DMS114 treated with DMSO at 0.1 percent for 48 hours (cell line): Measurements from ENCODE around the gene SEMA5B.

Experiments
- DNase-seq: peaks from one replicate; lab custom pipeline; 2025; ENCODE audit not compliant: unreplicated experiment; lab: John Stamatoyannopoulos, UW

SEMA5B gene

DNA sequence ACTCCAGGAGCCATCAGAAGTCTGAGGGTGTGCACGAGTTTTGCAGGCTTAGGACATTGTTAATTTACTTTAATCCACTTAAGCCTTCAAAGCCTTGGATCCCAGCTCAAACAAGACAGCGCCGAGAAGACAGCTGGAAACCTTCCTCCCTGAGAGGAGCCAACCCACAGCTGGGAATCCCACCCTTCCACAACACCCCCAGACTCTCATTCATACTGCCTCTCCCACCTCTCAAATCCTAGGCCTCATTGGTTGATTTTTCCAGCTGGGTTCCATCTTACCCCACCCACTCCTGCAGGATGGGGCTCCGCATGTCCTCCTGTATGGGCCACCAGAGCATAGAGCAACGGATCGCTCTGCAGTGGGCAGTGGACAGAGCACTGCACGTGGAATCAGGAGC is 80.4 kb downstream of the SEMA5B start:
- DNase-seq = no peak

DNA sequence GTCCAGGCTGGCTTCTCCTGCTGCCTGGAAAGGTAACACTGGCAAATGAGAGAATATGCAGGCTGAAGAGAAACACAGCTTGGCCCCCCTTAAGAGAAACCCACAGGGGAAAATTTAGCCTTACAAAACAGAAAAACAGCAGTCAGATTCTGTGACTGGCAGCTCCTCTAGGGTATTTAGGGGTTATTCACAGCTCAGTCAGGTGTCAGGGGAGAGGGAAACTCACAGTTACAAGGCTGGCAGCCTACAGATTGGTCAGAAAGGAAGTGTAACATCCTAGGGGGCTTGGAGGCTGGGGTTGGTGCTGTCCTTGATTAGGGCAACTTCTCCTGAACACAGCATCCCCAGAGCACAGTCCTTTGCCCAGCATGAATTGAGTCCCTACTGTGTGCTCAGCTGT is 81.4 kb downstream of the SEMA5B start:
- no peak for DNase-seq

DNA sequence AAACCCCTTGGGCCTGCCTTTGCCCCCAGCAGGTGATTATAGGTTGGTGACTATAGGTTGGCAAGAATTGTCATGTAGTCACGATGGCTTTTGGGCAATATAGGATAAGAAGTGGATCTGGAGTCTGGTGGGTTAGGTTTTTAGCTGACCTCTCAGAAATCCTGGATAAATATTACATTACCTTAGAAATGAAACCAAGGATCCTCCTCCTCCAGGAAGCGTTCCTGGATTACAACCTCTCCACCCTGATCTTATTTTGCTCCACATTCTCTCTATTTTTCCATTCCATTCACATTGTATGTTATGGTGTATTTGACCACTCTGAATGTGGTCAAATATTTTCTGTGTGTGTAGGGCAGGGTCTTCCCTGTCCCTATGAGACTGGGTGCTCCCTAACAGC is 82.3 kb downstream of the SEMA5B start:
- DNase-seq = no peak

DNA sequence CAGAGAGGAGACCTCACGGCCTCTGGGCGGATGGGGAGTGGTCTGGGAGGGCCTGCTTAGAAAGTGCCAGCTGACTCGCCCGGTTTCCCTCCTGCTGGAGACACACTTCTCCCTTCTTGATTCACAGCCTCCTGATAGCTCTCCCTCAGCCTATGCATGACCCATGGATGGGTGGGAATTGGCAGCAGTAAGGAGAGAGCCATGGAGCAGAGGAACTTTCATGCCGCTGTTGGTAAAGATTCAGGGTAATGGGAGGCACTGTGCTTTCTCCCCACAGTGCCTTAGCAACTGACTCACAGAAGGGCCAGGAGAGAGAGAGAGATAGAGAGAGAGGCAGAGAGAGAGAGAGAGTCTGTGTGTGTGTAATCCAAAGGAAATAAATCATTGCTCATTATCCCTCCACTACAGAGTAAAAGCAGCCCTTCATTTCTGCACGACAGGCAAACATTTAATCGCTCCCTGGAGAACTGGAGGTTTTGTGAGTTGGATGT is 82.8 kb downstream of the SEMA5B start:
- DNase-seq = no peak

DNA sequence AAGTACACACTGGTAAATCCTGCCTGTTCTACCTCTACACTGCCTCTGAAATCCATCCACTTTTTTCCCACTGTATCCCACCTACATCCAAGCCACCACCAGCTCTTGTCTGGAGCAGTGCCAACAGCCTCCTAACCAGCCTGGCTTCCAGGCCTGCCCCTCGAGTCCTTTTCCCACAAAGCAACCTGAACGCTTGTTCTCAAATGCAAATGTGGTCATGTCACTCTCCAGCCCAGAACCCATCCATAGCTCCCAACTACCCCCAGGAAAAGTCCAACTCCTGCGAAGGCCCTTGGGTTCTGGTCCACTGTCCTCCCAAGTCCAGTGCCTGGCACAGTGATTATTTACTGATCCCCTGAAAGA is 83.8 kb downstream of the SEMA5B start:
- DNase-seq = no peak

DNA sequence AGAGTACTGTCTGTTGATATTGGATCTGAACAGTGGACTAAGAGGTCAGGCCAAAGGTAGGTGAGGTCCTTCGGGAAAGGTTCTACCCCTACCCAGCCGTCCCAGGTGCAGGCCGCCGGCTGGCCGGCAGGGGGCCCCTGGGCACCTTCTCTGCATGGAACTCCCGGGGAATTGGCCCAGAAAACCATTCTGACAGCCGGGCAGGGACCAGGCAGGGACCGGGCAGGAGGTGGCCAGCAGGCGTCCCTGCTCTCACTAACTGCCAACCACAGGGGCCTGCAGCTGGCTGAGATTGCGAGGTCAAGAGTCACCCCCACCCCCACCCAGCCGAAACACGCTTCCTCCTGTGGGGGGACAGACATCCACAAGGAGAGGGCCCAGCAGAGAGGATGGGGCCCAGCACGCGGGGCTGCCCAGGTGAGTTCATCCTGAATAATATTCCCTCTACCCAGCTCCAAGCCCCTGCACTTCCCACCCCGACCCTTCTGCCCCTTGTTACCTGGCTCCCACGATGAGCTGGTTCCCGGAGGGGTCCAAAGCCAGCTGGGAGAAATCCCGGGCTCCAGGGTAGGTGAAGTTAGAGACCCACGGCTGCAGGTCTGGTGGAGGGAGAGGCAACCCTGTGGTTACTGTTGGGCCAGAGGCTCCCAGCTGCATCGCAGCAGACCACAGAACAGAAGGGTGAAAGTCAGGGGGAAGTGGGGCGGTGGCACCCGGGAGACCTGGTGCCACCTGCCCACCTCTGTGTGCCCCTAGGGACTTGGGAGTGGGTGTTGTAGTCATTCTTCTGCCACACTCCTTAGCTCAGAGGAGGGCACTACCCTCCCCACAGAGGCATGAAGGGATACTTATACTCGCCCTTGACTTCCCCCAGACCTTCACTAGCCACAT is 84.4 kb downstream of the SEMA5B start:
- DNase-seq = peak; percentile 31

DNA sequence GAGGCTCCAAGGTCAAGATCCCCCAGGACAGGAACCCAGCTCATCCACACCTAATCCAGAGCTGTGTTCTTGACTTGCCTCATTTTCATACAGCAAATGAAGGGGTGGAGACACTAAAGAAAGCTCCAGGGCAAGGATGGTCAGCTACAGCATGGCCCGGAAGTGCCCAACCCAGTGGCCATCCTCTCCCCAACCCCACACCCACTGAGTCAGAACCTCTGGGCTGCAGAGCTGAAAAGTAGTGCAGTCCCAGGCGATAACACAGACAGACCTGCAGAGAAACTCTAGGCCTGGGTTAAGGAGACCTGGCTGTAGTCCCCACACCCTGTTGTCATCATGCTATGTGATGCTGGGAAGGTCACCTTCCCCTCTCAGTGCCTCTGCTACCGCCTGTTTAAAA is 85.3 kb downstream of the SEMA5B start:
- no peak for DNase-seq

DNA sequence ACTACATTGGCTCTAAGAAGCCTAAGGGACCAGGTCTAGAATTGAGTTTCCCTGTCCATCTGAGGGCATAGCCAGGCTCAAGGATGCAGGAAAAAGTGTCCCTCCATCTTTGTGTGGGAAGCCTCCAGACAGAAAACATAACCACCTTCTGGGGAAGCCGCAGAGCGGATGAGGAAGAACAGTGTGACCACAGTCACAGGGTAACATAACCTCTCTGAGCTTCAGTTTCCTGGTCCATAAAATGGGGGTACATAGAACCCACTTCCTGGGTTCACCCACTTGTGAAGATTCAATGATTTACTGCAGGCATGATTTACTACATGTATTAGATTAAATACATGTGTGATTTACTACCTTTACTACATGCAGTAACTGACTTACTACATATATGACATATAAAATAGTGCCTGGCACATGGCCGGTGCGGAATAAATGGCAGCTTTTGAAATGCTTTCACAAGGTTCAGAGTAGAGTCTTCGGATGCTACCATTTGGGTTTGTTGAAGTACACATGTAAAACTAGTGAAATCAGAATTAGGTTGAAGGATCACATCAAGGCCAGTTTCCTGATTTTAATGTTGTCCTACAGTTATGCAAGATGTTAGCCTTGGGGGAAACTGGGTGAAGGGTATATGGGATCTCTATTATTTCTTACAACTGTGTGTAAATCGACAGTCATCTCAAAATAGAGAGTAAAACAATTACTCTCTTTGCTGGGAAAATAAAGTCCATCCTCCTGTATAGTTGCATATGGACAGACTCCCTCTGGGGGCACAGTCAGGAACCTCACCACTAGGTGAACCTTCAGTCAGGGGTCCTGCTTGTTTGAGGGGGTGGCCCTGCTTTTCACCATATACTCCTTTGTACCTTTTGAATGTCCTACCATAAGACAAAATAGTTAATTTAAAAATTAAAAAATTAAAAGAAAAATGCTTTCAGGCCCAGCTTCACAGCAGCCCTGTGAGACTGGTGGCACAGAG is 86.0 kb downstream of the SEMA5B start:
- DNase-seq = no peak

DNA sequence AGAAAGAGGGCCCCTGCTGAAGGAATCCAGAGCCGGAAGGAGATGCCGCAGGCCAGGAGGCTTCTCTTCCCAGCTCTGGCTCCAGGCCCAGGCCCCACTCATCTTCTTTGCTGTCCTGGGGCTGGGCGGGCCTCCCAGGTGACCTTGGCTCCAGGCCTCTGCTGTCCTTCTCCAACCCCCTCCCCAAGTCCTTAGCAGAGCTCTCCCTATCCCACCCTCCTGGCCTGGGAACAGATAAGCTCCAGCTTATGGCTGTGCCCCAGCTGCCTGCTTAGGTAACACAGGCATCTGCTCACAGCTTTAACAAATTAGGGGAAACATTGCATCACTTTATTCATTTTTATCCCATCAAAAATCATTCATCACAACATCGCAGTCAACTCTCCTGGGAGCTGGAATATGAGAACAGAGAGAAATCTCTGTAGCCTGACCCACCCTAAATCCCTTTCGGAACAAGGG is 86.9 kb downstream of the SEMA5B start:
- no peak for DNase-seq

DNA sequence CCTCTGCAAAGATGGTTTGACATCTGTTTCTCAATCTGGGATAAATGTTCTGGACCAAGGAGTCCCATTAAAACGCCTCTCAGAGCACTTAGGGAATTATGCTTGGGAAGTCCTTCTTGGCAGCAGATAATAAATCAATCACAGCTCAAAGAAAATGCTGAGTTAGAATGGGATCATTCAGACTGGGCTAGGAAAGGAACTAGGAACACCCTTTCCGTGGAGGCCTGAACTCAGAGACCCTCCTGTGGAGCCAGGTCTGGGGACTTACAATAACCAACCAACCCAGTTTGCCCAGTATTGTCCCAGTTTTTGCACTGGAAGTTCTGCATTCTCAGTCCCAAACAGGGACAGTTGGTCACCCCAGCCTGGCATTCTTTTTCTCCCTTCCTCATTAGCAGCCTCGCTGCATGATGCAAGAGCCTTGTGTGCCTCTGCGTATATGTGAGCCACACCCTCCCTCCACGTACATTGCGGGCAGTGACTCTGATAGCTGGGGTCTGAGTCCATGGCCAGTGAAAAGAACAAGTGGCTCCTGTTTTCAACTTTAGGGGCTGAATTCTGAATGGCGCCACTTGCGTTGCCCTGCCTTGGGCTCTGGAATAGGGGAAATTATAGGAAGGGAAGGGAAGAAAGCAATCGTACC is 88.7 kb downstream of the SEMA5B start:
- no peak for DNase-seq

DNA sequence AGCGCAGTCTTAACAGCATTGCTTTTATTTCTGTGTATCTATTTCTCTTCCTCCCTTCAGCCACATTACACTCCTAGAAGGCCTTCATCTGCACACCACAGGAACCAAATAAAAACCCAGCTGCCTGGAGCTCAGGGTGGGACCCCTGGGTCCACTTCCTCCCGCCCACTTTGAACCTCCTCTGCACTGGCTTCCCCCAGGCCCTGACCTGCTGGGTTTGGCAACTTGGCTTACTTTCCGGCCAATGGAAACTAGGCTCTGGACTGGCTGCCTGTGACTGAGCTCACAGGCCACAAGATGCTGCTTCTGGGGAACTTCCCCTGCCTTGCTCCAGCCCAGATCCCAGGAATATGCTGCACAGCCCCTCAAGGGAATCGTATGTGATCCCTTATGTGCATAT is 89.8 kb downstream of the SEMA5B start:
- DNase-seq = no peak

DNA sequence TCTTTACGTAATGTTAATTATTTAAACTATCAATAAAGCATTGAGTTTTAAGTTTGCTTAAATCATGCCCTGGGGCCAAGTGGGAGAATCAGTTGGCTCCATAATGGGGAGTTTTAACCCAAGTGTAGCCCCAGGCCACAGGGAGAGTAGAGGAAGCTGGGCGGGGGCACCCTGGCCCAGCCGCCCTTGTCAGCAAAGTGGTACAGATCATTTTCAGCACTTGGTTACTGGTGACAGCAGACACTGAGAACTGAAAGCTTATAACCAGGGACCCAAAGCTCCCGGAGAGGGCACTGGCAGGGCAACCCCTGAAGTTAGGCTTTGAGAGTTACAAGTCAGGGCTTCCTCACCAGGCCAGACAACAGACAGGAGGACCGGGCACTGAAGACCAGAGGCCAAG is 90.6 kb downstream of the SEMA5B start:
- DNase-seq = no peak

DNA sequence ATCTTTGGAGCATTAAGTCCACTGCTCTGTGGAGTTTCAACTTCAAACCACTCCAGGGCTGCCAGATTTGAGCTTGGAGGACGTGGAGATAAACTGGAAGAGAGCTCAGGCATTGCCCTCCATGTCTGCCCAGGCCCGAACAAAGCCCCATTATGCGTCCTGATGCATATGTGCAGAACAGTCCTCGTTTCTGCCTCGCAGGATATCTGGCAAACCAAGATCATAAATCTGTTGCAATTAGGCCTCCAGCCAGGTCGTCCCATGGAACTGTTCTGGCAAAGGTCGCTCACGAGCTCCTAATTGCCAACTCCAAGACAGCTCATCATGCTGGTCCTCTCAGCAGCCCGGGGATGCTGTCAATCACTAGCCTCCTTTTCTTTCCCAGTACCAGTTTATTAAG is 91.2 kb downstream of the SEMA5B start:
- no peak for DNase-seq

DNA sequence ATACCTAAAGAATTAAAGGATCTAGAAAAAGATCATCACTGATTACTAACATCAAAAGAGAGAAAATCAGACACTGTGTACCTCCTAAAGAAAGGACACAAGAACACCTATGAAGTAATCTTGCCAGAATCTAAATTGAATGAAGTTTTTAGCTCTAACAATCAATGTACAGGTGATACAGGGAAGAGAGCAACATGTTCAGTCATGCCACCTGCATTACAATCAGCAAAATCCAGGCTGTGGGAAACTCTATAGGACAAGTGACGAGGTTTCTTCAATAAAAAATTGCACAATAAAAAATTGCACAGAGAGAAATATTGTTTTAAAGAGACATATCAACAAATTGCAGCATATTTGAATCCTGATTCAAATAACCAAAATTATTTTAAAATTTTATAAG is 93.3 kb downstream of the SEMA5B start:
- no peak for DNase-seq

DNA sequence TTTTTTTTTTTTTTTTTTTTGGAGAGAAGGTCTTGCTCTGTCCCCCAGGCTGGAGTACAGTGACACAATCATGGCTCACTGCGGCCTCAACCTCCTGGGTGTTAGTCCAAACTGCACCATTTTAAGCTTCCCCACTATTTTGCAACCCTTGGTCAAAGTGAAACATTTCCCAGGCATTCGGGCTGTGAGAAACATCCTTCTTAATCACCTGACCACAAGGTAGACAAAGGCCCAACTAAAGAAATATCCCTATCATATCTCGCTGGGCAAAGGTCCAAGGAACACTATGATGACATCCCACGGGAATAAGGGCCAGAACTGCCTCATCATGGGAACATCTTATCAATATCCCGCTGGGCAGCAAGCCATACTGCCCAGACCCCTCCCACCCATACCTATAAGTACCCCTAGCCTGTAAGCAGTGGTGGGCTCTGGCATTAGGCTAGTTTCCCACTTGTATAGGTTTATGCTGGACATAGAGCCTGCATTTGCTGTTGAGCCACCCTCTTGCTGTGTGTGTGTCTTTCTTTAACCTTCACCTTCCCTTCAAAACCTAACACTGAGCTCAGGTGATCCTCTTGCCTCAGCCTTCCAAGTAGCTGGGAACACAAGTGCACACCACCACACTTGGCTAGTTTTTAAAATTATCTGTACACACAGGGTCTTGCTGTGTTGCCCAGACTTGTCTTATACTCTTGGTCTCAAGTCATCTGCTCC is 95.2 kb downstream of the SEMA5B start:
- no peak for DNase-seq

DNA sequence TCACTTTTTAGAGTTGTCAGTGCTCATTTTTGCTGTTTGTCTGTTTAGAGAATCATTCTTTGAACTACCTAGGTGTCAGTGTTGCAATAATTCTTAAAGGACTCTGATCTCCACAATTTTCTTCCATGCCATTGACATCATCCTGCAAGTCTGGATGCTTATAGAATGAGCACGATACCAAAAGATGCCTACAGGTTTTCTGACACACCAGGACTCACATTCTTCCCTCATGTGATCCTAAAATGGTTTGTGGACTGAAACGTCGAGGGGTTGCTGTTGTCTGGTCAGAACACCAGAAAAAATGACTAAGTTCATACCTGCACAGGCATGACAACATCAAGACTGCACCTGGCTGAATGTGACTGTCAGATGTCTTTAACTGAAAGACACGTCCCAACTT is 95.9 kb downstream of the SEMA5B start:
- no peak for DNase-seq

DNA sequence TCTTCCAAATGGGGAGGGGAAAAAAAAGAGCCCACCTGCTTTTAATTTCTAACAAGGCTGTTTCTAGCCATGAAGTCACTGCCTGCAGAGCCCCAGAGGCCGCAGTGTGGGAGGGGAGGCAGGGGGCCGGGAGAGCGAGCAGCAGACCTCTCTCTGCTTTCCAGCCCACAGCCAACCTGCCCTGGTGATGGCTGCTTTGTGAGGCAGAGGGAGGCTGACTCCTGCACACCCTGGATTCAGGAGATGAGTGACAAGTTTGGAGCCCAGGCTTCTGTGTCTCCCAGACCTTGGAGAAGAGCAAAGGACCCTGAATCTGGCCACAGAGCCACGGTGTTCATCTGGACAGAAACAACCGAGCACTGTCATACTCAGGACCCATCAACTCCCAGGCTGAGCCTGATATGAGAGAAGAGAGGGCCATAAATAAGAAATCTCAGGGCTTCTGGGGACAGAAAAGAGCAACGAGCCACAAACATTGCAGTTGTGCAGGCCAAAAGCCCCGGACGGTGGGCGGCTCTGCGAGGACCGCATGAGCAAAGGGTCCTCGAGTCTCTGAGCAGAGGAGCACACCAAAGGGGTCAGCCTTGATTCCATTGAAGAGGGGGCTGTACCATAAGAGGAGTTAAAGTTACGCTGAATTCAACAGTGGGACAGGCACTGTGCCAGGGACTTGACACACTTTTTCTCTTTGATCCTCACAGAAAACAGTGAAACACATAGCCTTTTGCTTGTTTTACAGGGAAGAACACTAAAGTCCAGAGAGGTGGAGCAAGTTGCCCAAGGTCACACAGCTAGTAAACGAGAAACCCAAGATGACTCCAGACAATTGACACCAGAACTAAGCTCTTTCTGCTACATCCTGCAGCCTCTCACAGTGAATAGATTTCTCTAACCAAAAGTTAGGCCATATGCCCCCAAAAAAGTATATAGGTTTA is 97.2 kb downstream of the SEMA5B start:
- no peak for DNase-seq

DNA sequence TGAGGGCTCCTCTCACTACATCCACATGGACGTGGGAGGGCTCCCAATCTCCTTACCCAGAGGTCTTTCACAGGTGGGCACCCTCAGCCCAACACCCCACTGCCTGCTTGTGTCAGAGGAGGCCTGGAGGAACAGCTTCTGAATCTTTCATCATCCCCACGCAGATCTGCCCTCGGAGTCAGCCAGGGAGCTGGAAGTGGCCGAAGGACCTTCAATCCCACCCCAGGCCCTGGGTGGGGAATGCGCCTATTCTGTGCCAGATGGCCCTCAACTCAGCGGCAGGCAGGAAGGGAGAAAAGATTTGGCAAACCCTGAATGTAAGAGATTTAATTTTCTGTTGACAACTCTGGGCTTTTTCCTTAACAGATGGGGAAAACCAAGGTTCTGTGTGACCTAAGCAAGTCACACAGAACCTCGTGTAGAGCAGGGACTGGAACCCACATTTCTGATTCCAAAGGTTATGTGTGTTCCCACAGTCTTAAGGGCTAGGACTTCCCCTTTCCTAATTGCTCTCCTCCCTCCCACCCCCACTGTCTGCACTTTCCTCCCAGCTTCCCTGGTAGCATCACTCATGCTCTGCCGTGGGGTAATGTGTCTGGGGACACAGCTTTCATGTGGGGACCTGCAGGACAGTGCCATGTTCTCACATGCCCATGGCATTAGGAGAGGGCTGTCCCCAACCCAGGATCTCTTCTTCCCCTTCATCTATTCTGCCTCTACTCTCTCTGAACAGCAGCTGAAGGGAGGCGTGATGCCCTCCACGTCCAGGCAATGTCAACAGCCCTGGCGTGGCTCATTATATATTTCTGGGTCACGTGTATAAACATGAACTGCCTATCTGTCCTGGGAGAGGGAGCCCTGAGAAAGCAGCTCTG is 98.1 kb downstream of the SEMA5B start:
- DNase-seq = no peak
